GM18858 (cell line): ENCODE results near the gene CNNM2.
"Not testable (repeated sequence)": the region's sequence is repeated elsewhere in the genome, so short reads cannot be mapped to it uniquely, and the experiment has no call there.

Source experiments
- ATAC-seq: cut with Tn5 transposase; IDR thresholded peaks from one replicate; pipeline ENCODE4 v1.9.1; 2021; ENCODE audit not compliant: unreplicated experiment

The CNNM2 gene

GRCh38 chr10:102965311-102965851 lies 47.3 kb downstream of the CNNM2 start:
- ATAC-seq, result no peak

- ATAC-seq, result no peak
These were observed 49.0 kb downstream of the CNNM2 start for GRCh38 chr10:102967123-102967522.

GRCh38 chr10:102970562-102971340 lies 52.7 kb downstream of the CNNM2 start:
- ATAC-seq, result no peak

- no peak for ATAC-seq
These were observed 57.6 kb downstream of the CNNM2 start for GRCh38 chr10:102975483-102976379.

GRCh38 chr10:102976380-102976726 lies 58.3 kb downstream of the CNNM2 start:
- not testable (repeated sequence) for ATAC-seq

GRCh38 chr10:102982296-102982695 lies 64.2 kb downstream of the CNNM2 start:
- ATAC-seq, result no peak

GRCh38 chr10:102984086-102984485 lies 66.0 kb downstream of the CNNM2 start:
- no peak for ATAC-seq

- ATAC-seq, result no peak
These were observed 67.7 kb downstream of the CNNM2 start for GRCh38 chr10:102985811-102986210.

GRCh38 chr10:102988404-102989314 lies 70.6 kb downstream of the CNNM2 start:
- no peak for ATAC-seq

GRCh38 chr10:102994531-102995295 lies 76.6 kb downstream of the CNNM2 start:
- no peak for ATAC-seq

GRCh38 chr10:102996876-102997275 lies 78.8 kb downstream of the CNNM2 start:
- no peak for ATAC-seq

- ATAC-seq, result peak; percentile 77
These were observed 79.9 kb downstream of the CNNM2 start for GRCh38 chr10:102997998-102998397.

- ATAC-seq, result no peak
These were observed 80.4 kb downstream of the CNNM2 start for GRCh38 chr10:102998399-102998907.

GRCh38 chr10:103000050-103000449 lies 82.0 kb downstream of the CNNM2 start:
- not testable (repeated sequence) for ATAC-seq

- no peak for ATAC-seq
These were observed 88.9 kb downstream of the CNNM2 start for GRCh38 chr10:103007017-103007416.

- ATAC-seq, result no peak
These were observed 95.3 kb downstream of the CNNM2 start for GRCh38 chr10:103013416-103013815.

- ATAC-seq, result no peak
These were observed 101.3 kb downstream of the CNNM2 start for GRCh38 chr10:103019425-103019824.

GRCh38 chr10:103021150-103021899 lies 103.2 kb downstream of the CNNM2 start:
- ATAC-seq, result no peak

- no peak for ATAC-seq
These were observed 103.8 kb downstream of the CNNM2 start for GRCh38 chr10:103021900-103022293.
